Liver (tissue), 9 donors: ENCODE data around the gene ST3GAL3. TPM values are rescaled to one million over a fixed set of nuclear protein-coding genes. Genes with fewer than 3 reads are reported as not detected.

ENCODE experiments used
- DNase-seq: peaks from one replicate; pipeline ENCODE4 v3.0.0-alpha.2; 2017; ENCODE audit warnings: low spot score
- H3K27ac ChIP-seq, 2 donors: one replicate each; pipeline ENCODE4 v1.7.0; 2013; ENCODE audit warnings: inconsistent platforms in 2 of 2, low read length in 2 of 2, control low read depth in 1 of 2, low read depth in 1 of 2, mild to moderate bottlenecking in 1 of 2
- H3K27me3 ChIP-seq, 4 donors: one replicate each; pipeline versions ENCODE4 v1.6.1 to v1.7.0; 2013; ENCODE audit warnings: low read length in 3 of 4, inconsistent platforms in 1 of 4, mild to moderate bottlenecking in 1 of 4, moderate library complexity in 1 of 4; ENCODE audit not compliant: control insufficient read depth in 4 of 4, insufficient read depth in 4 of 4
- H3K36me3 ChIP-seq, 4 donors: one replicate each; pipeline versions ENCODE4 v1.6.1 to v1.7.0; 2013; ENCODE audit warnings: low read length in 3 of 4, mild to moderate bottlenecking in 3 of 4, low read depth in 1 of 4, moderate library complexity in 1 of 4; ENCODE audit not compliant: control insufficient read depth in 4 of 4, insufficient read depth in 3 of 4
- H3K4me1 ChIP-seq, 4 donors: one replicate each; pipeline versions ENCODE4 v1.6.1 to v1.7.0; 2013; ENCODE audit warnings: low read length in 3 of 4, mild to moderate bottlenecking in 3 of 4, moderate library complexity in 1 of 4; ENCODE audit not compliant: control insufficient read depth in 4 of 4, insufficient read depth in 4 of 4
- H3K4me3 ChIP-seq, 3 donors: one replicate each; pipeline versions ENCODE4 v1.6.1 to v1.7.0; 2013; ENCODE audit warnings: low read length in 3 of 3, control low read depth in 1 of 3, low read depth in 1 of 3, mild to moderate bottlenecking in 1 of 3
- H3K9ac ChIP-seq, 2 donors: one replicate each; pipeline ENCODE4 v1.7.0; 2013; ENCODE audit warnings: low read length in 2 of 2, mild to moderate bottlenecking in 2 of 2, moderate library complexity in 2 of 2, control low read depth in 1 of 2, low read depth in 1 of 2
- H3K9me3 ChIP-seq, 4 donors: one replicate each; pipeline versions ENCODE4 v1.6.1 to v1.7.0; 2013; ENCODE audit warnings: low read length in 3 of 4; ENCODE audit not compliant: control insufficient read depth in 4 of 4
- ATF3 ChIP-seq: IDR thresholded peaks from 2 replicates; pipeline ENCODE4 v1.6.1; 2016; ENCODE audit warnings: antibody characterized with exemption
- CTCF ChIP-seq: fragments of 150-350 bp; IDR thresholded peaks from 2 replicates; pipeline ENCODE4 v1.5.1; 2017; ENCODE audit warnings: improper control_type of control experiment, low read depth, low read length; ENCODE audit not compliant: missing input control
- EGR1 ChIP-seq, 2 donors: IDR thresholded peaks; 2 replicates each; pipeline ENCODE4 v1.6.1; 2016 to 2018; ENCODE audit warnings: antibody characterized with exemption in 2 of 2, low read depth in 2 of 2
- FOXA1 ChIP-seq: IDR thresholded peaks from 2 replicates; pipeline ENCODE4 v1.6.1; 2016; ENCODE audit warnings: antibody characterized with exemption
- FOXA2 ChIP-seq: IDR thresholded peaks from 2 replicates; pipeline ENCODE4 v1.6.1; 2016; ENCODE audit warnings: antibody characterized with exemption
- GABPA ChIP-seq, 2 donors: IDR thresholded peaks in 1 of 2; conservative IDR thresholded peaks in 1 of 2; 2 replicates each; pipeline ENCODE4 v1.6.1; 2016; ENCODE audit warnings: antibody characterized with exemption in 2 of 2, mild to moderate bottlenecking in 1 of 2, moderate library complexity in 1 of 2
- HNF4A ChIP-seq, 2 donors: conservative IDR thresholded peaks; 2 replicates each; pipeline ENCODE4 v1.6.1; 2016; ENCODE audit warnings: antibody characterized with exemption in 2 of 2, mild to moderate bottlenecking in 2 of 2
- JUND ChIP-seq, 2 donors: IDR thresholded peaks; 2 replicates each; pipeline ENCODE4 v1.6.1; 2016; ENCODE audit warnings: antibody characterized with exemption in 2 of 2
- MAX ChIP-seq: IDR thresholded peaks from 2 replicates; pipeline ENCODE4 v1.6.1; 2016; ENCODE audit warnings: antibody characterized with exemption
- NR2F2 ChIP-seq: IDR thresholded peaks from 2 replicates; pipeline ENCODE4 v1.6.1; 2016; ENCODE audit warnings: antibody characterized with exemption
- REST ChIP-seq: IDR thresholded peaks from 2 replicates; pipeline ENCODE4 v1.6.1; 2016; ENCODE audit warnings: antibody characterized with exemption, mild to moderate bottlenecking
- RXRA ChIP-seq, 2 donors: IDR thresholded peaks; 2 replicates each; pipeline ENCODE4 v1.6.1; 2017 to 2018; ENCODE audit warnings: antibody characterized with exemption in 2 of 2, mild to moderate bottlenecking in 1 of 2
- SP1 ChIP-seq: IDR thresholded peaks from 2 replicates; pipeline ENCODE4 v1.6.1; 2018; ENCODE audit warnings: antibody characterized with exemption, mild to moderate bottlenecking
- TAF1 ChIP-seq: conservative IDR thresholded peaks from 2 replicates; pipeline ENCODE4 v1.6.1; 2016; ENCODE audit warnings: antibody characterized with exemption, mild to moderate bottlenecking
- YY1 ChIP-seq: IDR thresholded peaks from 2 replicates; pipeline ENCODE4 v1.6.1; 2016; ENCODE audit warnings: antibody characterized with exemption, mild to moderate bottlenecking
- ZBTB33 ChIP-seq: IDR thresholded peaks from 2 replicates; pipeline ENCODE4 v1.6.1; 2016; ENCODE audit warnings: antibody characterized with exemption
- WGBS: extraction: QIAGEN DNeasy Blood & Tissue Kit; methylation state at CpG from one replicate; pipeline ENCODE4 v1.1.7; 2013; 5-methylcytosine and 5-hydroxymethylcytosine counted together
- polyA plus RNA-seq, 2 donors: library from polyadenylated mRNA; stranded (reverse) in 1 of 2; unstranded in 1 of 2; fragments of 200-250 nt in 1 of 2; fragments of >200 nt in 1 of 2; fragmentation: Nextera tagmentation in 1 of 2; extraction: Ambion mirVana in 1 of 2; gene quantifications; one replicate each; pipeline versions ENCODE4 v1.2.1 to v1.2.3, GENCODE V29; 2013 to 2015
- total RNA-seq, 2 donors: library from RNA; depleted of rRNA; stranded (reverse); fragments of >200 nt; gene quantifications; one replicate each; pipeline ENCODE4 v1.2.3, GENCODE V29; 2014
- donor health status: healthy.
- donor health status: healthy.
- donor health status: healthy.
- donor health status: healthy.
- donor health status: healthy.

Gene ST3GAL3
- total and polyA plus RNA-seq, 4 donors: 4.9 to 11.4 (median 8.1) TPM

- WGBS: 94% methylated on average over 3 of the region's 3 CpGs
- no peak for DNase-seq
- Histone ChIP-seq H3K4me3 (no peak overlapping the region), H3K27me3 (no peaks in the 10 kb centered on the region), H3K9me3 (no peaks in the 10 kb centered on the region), H3K9ac (no peak overlapping the region), H3K27ac (no peak overlapping the region), H3K36me3 (peaks cover 0 to 5% (median 2%) of the 10 kb centered on the region in 4 donors), H3K4me1 (no peaks in the 10 kb centered on the region)
- TF ChIP-seq JUND (IDR thresholded peaks at IDR 0.05): no peak
- no peak for TF ChIP-seq GABPA (IDR thresholded peaks at IDR 0.05 in 1 of 2, conservative IDR thresholded peaks at IDR 0.05 in 1 of 2)
- TF ChIP-seq HNF4A (conservative IDR thresholded peaks at IDR 0.05): no peak
- TF ChIP-seq REST: no peak
- TF ChIP-seq EGR1 (IDR thresholded peaks at IDR 0.05; ENCODE audit: low read depth in 2 of 2): no peak
- no peak for TF ChIP-seq ATF3
- TF ChIP-seq MAX: no peak
- TF ChIP-seq YY1: no peak
- no peak for TF ChIP-seq CTCF
- TF ChIP-seq SP1: no peak
- TF ChIP-seq FOXA2: no peak
- TF ChIP-seq NR2F2: no peak
- TF ChIP-seq ZBTB33: no peak
- TF ChIP-seq TAF1: no peak
- no peak for TF ChIP-seq FOXA1
- no peak for TF ChIP-seq RXRA (IDR thresholded peaks at IDR 0.05)
These were observed 82.5 kb downstream of the ST3GAL3 start for GRCh38 chr1:43789604-43790550.
